PC-9 (cell line): ENCODE measurements around the gene BMAL1. TPM values are rescaled to one million over a fixed set of nuclear protein-coding genes. Genes with fewer than 3 reads are reported as not detected.
"Not testable (repeated sequence)": the region's sequence is repeated elsewhere in the genome, so short reads cannot be mapped to it uniquely, and the experiment has no call there.

ENCODE experiments used
- BruUV-seq: library from RNA; stranded (reverse); fragments of 400-500 nt; replicated peaks from 2 replicates; lab custom pipeline; 2021; lab: Mats Ljungman, UMichigan
- CTCF ChIA-PET: fragments of 300-600 bp; sonication (Branson Sonifier 250); formaldehyde crosslinking; loops from one replicate; lab custom pipeline; 2022; ENCODE audit warnings: antibody characterized with exemption; lab: Charles Lee
- POLR2A ChIA-PET: fragments of 300-600 bp; sonication (Branson Sonifier 250); formaldehyde crosslinking; loops from one replicate; lab custom pipeline; 2022; ENCODE audit warnings: antibody characterized with exemption; ENCODE audit not compliant: unreplicated experiment; lab: Charles Lee
- DNase-seq, 2 experiments: peaks; one replicate each; pipeline versions ENCODE4 v3.0.0 to v3.0.0-alpha.2; 2015 to 2022; ENCODE audit warnings: mixed read lengths in 1 of 2
- H2AFZ ChIP-seq: fragments of 200-600 bp; sonication (generic); 2 replicates; pipeline ENCODE4 v1.8.1; 2017; ENCODE audit warnings: antibody characterized with exemption
- H3F3A ChIP-seq: fragments of 200-600 bp; sonication (generic); 2 replicates; pipeline ENCODE4 v1.8.1; 2017; ENCODE audit warnings: antibody characterized with exemption, mild to moderate bottlenecking, low read depth; ENCODE audit not compliant: insufficient read depth
- H3K27ac ChIP-seq: fragments of 200-600 bp; sonication (generic); 2 replicates; pipeline ENCODE4 v1.6.1; 2016; ENCODE audit warnings: mixed run types
- H3K27me3 ChIP-seq: fragments of 200-600 bp; sonication (generic); 2 replicates; pipeline ENCODE4 v1.6.1; 2016; ENCODE audit warnings: low read depth, mixed run types; ENCODE audit not compliant: insufficient read depth
- H3K36me3 ChIP-seq: fragments of 200-600 bp; sonication (generic); 2 replicates; pipeline ENCODE4 v1.6.1; 2016; ENCODE audit warnings: low read depth, mixed run types
- H3K4me1 ChIP-seq: fragments of 200-600 bp; sonication (generic); replicated peaks from 2 replicates; pipeline ENCODE4 v1.6.1; 2016; ENCODE audit warnings: mixed run types; ENCODE audit not compliant: insufficient read depth
- H3K4me2 ChIP-seq: fragments of 200-600 bp; sonication (generic); 2 replicates; pipeline ENCODE4 v1.6.1; 2017; ENCODE audit warnings: mixed run types
- H3K4me3 ChIP-seq: fragments of 200-600 bp; sonication (generic); 2 replicates; pipeline ENCODE4 v1.6.1; 2016; ENCODE audit warnings: mixed run types
- H3K79me2 ChIP-seq: fragments of 200-600 bp; sonication (generic); 2 replicates; pipeline ENCODE4 v1.6.1; 2017; ENCODE audit warnings: low read depth, mixed run types
- H3K9me2 ChIP-seq: fragments of 200-600 bp; sonication (generic); 2 replicates; pipeline ENCODE4 v1.8.1; 2017; ENCODE audit warnings: mild to moderate bottlenecking; ENCODE audit not compliant: insufficient read depth
- H3K9me3 ChIP-seq: fragments of 200-600 bp; sonication (generic); 2 replicates; pipeline ENCODE4 v1.8.1; 2016; ENCODE audit warnings: low read depth; ENCODE audit not compliant: insufficient read depth
- H4K20me1 ChIP-seq: fragments of 200-600 bp; sonication (generic); 2 replicates; pipeline ENCODE4 v1.8.1; 2017; ENCODE audit not compliant: insufficient read depth
- CTCF ChIP-seq: fragments of 200-600 bp; sonication (generic); conservative IDR thresholded peaks from 2 replicates; pipeline ENCODE4 v1.6.1; 2017; ENCODE audit warnings: mixed run types, antibody characterized with exemption, mild to moderate bottlenecking, moderate library complexity
- EZH2 ChIP-seq: fragments of 200-600 bp; sonication (generic); IDR thresholded peaks from 2 replicates; pipeline ENCODE4 v1.8.0; 2017; ENCODE audit warnings: antibody characterized with exemption, low read depth
- intact Hi-C: fragments of 100-400 bp; cut with micrococcal nuclease; formaldehyde crosslinking; loops from one replicate; pipeline ENCODE4 v1.10.0; 2022; ENCODE audit not compliant: unreplicated experiment
- total RNA-seq: library from RNA; stranded (reverse); gene quantifications from 2 replicates; pipeline ENCODE4 v1.2.3, GENCODE V29; 2021

Gene BMAL1
- total RNA-seq, 1 experiment from 2014 or later = 15.0 TPM

- Histone ChIP-seq H4K20me1 (no peaks in the 10 kb centered on the region), H3K9me3 (no peaks in the 10 kb centered on the region), H3K27ac (no peak overlapping the region), H3K4me2 (no peak overlapping the region), H3K79me2 (no peaks in the 10 kb centered on the region), H2AFZ (no peak overlapping the region), H3K4me1 (no peaks in the 10 kb centered on the region), H3K36me3 (no peaks in the 10 kb centered on the region), H3K27me3 (no peaks in the 10 kb centered on the region), H3K4me3 (no peak overlapping the region), H3K9me2 (no peaks in the 10 kb centered on the region), H3F3A (no peaks in the 10 kb centered on the region)
- no peak for DNase-seq
- ChIA-PET POLR2A (no interaction called here), CTCF (no interaction called here)
- no TSS peak for BruUV-seq
- intact Hi-C loops = no loop called here
- TF ChIP-seq EZH2 (no peak), CTCF (no peak)
These were observed 113.6 kb downstream of the BMAL1 start for GRCh38 chr11:13391217-13391616.

GRCh38 chr11:13398335-13398734 is 120.7 kb downstream of the BMAL1 start:
- H3F3A ChIP-seq, H3K27me3 ChIP-seq, H3K27ac ChIP-seq, H3K4me2 ChIP-seq, H3K4me3 ChIP-seq, H3K36me3 ChIP-seq, H3K79me2 ChIP-seq, H3K9me3 ChIP-seq, H3K9me2 ChIP-seq, DNase-seq, H4K20me1 ChIP-seq, BruUV-seq, CTCF ChIA-PET, POLR2A ChIA-PET, intact Hi-C loops, H2AFZ ChIP-seq, H3K4me1 ChIP-seq: not testable (repeated sequence)

GRCh38 chr11:13405220-13405619 is 127.6 kb downstream of the BMAL1 start:
- ChIA-PET POLR2A (interaction anchor here (0.6 kb wide), 1 partner anchor 383 kb away, joined by 4 read pairs; no protein-coding TSS in a partner anchor), CTCF (no interaction called here)
- no peak overlapping the region for H3K4me3 ChIP-seq
- H3F3A ChIP-seq = no peaks in the 10 kb centered on the region
- H4K20me1 ChIP-seq = no peaks in the 10 kb centered on the region
- no peaks in the 10 kb centered on the region for H3K27me3 ChIP-seq
- no peak overlapping the region for H2AFZ ChIP-seq
- H3K9me3 ChIP-seq = no peaks in the 10 kb centered on the region
- TF ChIP-seq CTCF (no peak), EZH2 (no peak)
- no peaks in the 10 kb centered on the region for H3K79me2 ChIP-seq
- DNase-seq = no peak
- no peaks in the 10 kb centered on the region for H3K36me3 ChIP-seq
- no peak overlapping the region for H3K4me2 ChIP-seq
- intact Hi-C loops = no loop called here
- no peaks in the 10 kb centered on the region for H3K9me2 ChIP-seq
- no peak overlapping the region for H3K27ac ChIP-seq
- no peaks in the 10 kb centered on the region for H3K4me1 ChIP-seq
- no TSS peak for BruUV-seq

DNA sequence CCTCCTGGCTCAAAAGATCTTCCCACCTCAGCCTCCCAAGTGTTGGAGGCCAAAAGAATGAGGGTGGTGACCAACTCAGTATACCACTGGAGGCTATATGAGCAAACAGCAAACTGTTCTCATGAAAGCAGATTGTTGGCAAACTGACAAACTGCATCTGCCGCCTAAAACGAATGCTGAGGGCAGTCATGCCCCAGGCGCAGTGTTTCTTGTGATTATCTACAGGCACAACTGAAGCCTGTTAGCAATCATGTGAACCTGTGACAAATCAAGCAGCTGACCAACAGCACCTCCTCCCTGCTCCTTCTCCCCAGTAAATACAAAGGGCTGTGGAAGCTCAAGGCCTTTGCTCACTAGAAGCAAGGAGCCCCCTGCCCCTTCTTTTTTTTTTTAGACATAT is 137.6 kb downstream of the BMAL1 start:
- Histone ChIP-seq H3K4me3 (no peak overlapping the region), H3K27ac (no peak overlapping the region), H3K9me3 (no peaks in the 10 kb centered on the region), H3K36me3 (no peaks in the 10 kb centered on the region), H3K79me2 (no peaks in the 10 kb centered on the region), H3K4me1 (no peaks in the 10 kb centered on the region), H3F3A (no peaks in the 10 kb centered on the region), H3K9me2 (no peaks in the 10 kb centered on the region), H4K20me1 (no peaks in the 10 kb centered on the region; the same call in 1 of the 2 replicates), H3K4me2 (no peak overlapping the region), H3K27me3 (no peaks in the 10 kb centered on the region), H2AFZ (no peak overlapping the region)
- no peak for DNase-seq
- ChIA-PET POLR2A (no interaction called here), CTCF (no interaction called here)
- no peak for TF ChIP-seq EZH2
- TF ChIP-seq CTCF = no peak
- no TSS peak for BruUV-seq
- intact Hi-C loops = no loop called here
